ENCODE results near the gene ERBB2.

DNA sequence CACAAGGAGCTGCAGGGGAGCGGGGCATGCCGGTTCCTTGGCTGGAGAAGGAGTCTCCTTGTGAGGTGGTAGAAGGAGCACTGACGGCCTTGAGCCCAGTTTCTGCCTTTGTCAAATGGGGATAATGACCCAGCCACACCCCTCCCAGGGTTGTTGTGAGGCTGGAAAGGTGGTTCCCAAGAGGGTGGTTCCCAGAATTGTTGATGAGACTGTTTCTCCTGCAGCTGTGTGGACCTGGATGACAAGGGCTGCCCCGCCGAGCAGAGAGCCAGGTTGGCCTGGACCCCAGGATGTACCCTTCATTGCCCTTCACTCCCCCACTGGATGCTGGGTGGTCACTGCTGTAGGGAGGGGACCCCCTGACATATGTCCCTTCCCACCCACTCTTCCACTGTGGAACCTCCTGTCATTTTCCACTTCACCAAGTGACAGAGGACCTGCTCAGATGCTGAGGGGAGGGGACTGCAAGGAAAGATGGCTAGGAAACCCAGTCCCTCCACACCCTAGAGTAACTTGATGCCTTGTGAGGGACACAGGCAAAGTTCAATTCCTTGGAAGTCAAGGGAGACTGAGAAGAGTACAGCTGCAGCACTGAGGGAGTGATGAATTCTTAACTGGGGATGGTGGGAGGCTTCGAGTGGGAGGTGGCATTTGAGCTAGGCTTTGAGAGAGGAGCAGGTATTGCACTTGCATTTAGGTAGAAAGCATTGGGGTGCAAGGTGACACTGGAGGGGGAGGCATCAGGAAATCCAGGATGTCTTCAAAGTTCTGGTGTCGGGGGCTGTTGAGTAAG, 19.9 kb downstream of the ERBB2 start:
- TF ChIP-seq, protein P1, sequence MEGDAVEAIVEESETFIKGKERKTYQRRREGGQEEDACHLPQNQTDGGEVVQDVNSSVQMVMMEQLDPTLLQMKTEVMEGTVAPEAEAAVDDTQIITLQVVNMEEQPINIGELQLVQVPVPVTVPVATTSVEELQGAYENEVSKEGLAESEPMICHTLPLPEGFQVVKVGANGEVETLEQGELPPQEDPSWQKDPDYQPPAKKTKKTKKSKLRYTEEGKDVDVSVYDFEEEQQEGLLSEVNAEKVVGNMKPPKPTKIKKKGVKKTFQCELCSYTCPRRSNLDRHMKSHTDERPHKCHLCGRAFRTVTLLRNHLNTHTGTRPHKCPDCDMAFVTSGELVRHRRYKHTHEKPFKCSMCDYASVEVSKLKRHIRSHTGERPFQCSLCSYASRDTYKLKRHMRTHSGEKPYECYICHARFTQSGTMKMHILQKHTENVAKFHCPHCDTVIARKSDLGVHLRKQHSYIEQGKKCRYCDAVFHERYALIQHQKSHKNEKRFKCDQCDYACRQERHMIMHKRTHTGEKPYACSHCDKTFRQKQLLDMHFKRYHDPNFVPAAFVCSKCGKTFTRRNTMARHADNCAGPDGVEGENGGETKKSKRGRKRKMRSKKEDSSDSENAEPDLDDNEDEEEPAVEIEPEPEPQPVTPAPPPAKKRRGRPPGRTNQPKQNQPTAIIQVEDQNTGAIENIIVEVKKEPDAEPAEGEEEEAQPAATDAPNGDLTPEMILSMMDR (IDR thresholded peaks at IDR 0.05) = no peak
- TF ChIP-seq POLR2A (IDR thresholded peaks at IDR 0.05) = no peak

Measured in right lobe of liver (tissue), 4 donors.